Activated CD8-positive, alpha-beta memory T cell treated with anti-CD3 and anti-CD28 coated beads for 1 hour (primary cell): ENCODE measurements around the gene VPS13C.

Experiments used
- DNase-seq, 2 donors: peaks; one replicate each; pipeline ENCODE4 v3.0.0-alpha.2; 2020; ENCODE audit warnings: low read depth in 1 of 2; ENCODE audit errors: extremely low read depth in 1 of 2

VPS13C gene

GRCh38 chr15:61827131-61827530 is 233.1 kb downstream of the VPS13C start:
- DNase-seq: no peak

DNA sequence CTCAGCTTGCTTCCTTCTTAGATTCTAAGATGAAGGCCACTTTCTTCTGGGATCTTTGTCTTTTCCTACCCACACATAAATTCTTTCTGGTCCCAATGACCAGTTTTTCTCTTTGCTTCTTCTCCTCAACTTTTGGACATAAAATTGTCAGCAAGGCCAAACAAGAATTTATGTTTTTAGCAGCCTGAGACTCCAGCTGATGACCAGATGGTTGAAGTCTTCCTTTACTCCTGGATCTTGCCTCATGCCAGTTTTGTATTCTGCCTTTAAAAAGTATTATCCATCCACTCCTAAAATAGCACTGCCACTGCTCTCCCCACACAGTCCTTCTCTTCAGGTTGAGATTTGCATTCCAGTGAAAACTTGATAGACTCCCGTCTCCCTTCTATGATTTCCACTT is 236.0 kb downstream of the VPS13C start:
- DNase-seq: no peak

DNA sequence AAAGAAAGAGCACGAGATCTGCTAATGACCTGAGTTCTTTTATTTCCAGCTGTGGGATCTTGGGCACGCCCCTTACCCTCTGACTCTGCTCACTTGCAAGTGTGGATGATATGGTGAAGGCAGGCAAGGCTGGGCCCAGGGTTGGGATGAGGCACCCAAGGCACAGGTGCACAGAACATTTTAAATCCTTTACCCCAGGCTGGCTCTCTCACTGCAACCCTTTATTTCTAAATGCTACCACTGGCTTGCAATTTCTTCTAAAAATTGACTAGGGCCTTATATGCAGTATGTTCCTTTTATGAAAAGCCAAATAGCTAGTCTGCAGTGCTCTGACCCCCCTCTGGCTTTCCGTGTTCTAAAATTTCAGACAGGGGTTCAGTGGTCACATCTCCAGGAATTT is 237.7 kb downstream of the VPS13C start:
- DNase-seq: no peak

- DNase-seq: no peak
Observed at GRCh38 chr15:61820951-61821350, 239.3 kb downstream of the VPS13C start.

DNA sequence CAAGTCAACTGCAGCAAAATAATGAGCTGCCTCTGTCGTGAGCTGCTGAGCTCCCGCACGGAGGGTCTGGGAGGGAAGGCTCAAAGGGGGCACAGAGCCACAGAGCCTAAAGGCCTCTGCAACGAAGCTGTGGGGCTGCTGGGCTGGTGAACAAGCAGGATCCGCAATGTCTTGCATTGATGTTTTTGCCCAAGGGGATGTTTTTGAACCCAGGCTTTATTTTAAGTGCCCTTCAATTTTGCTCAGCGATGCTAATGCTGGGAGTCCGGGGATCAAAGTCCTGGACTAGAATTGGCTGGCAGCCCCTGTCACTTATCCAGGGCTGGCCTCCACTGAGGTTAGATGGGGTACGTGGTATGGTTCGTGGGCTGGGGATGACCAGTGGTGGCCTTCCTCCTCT is 240.0 kb downstream of the VPS13C start:
- no peak for DNase-seq

- DNase-seq: no peak
Observed at GRCh38 chr15:61819386-61819785, 240.9 kb downstream of the VPS13C start.

DNA sequence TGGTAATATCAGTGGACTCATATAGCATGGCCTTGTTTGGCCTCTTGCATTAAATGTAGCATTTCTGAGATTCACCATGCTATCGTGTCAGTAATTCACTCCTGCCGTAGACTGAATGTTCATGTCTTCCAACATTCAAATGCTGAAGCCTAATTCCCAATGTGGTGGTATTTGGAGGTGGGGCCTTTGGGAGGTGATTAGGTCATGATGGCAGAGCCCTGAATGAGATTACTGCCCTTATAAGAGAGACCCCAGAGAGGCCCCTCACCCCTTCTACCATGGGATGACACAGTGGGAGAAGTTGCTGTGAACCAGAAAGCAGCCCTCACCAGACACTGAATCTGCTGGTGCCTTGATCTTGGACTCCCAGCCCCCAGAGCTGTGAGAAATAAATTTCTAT is 241.4 kb downstream of the VPS13C start:
- DNase-seq: no peak

GRCh38 chr15:61816856-61817255 is 243.4 kb downstream of the VPS13C start:
- no peak for DNase-seq

GRCh38 chr15:61815356-61816083 is 244.7 kb downstream of the VPS13C start:
- DNase-seq: no peak

DNA sequence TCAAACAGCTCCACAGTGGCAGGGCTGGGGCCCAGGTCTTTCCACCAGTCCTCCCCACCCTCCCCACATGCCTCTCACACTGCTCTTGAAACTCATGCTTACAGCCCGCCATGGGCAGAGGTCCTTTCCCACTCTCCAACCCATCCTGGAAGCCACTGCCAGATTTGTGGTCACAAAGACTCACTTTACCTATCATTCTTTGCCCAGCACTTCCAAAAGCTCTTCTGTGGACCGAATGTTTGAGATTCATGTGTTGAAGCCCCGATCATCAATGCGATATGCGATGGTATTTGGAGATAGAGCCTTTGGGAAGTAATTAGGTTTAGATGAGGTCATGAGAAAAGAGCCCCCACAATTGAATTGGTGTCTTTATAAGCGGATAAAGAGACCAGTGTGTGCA is 247.8 kb downstream of the VPS13C start:
- no peak for DNase-seq

GRCh38 chr15:61811952-61812351 is 248.3 kb downstream of the VPS13C start:
- DNase-seq: no peak

GRCh38 chr15:61809216-61809615 is 251.0 kb downstream of the VPS13C start:
- no peak for DNase-seq

DNA sequence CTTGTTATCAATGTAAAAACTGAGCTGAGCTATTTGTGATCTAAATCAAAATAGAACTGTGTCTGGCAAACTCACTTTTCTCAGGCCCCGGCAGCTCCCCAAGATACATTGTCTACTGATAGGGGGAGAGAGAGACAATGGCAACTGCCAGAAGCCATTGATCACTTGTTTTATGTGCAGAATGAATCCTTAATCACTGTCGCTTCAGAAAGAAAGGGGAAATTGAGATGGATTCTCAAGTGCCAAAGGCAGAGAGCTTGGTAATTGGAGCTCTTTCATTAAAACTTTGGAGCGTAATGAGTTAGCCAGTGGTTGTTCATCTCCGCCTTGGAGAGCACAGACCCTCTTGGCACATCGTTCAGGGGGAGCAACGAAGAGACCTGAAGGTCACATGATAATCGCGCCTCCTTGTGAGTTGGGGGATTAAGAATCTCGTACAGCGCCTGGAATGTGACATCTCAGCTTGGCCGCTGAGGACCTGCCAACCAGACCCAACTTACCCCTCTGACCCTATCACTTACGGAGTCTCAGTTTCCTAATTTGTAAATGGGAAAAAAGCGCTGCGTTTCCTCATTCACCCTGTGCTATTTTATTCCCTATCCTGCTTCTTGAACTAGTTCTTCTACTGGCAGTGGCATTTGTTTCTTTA is 252.8 kb downstream of the VPS13C start:
- DNase-seq: no peak
